NCI-H2196 (cell line): ENCODE data around the gene EMILIN2.

ENCODE experiments used
- DNase-seq: peaks from one replicate; lab custom pipeline; 2025; ENCODE audit not compliant: unreplicated experiment; lab: John Stamatoyannopoulos, UW

The EMILIN2 gene

GRCh38 chr18:2897448-2898185 lies 50.8 kb downstream of the EMILIN2 start:
- DNase-seq = no peak

DNA sequence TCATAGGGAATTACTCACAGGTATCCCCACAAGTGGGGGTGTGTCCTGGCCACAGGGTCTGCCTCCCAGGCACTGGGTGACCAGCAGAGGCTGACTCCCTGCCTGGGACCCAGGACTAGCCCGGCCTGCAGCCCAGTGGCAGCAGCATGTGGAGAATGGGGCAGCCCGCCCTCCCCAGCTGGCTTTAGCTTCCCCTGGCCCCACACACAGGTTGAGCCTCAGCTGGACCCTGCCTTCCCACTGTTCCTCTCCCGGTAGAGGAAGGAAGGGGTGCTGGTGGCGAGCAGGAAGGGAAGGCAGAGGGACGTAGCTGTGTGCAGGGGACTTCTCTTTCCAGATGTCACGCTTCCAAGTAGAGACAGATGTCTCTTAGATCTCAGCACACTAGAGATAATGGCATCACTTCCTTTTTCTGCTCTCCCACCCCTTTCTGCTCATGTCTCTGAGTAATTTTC lies 51.4 kb downstream of the EMILIN2 start:
- no peak for DNase-seq

DNA sequence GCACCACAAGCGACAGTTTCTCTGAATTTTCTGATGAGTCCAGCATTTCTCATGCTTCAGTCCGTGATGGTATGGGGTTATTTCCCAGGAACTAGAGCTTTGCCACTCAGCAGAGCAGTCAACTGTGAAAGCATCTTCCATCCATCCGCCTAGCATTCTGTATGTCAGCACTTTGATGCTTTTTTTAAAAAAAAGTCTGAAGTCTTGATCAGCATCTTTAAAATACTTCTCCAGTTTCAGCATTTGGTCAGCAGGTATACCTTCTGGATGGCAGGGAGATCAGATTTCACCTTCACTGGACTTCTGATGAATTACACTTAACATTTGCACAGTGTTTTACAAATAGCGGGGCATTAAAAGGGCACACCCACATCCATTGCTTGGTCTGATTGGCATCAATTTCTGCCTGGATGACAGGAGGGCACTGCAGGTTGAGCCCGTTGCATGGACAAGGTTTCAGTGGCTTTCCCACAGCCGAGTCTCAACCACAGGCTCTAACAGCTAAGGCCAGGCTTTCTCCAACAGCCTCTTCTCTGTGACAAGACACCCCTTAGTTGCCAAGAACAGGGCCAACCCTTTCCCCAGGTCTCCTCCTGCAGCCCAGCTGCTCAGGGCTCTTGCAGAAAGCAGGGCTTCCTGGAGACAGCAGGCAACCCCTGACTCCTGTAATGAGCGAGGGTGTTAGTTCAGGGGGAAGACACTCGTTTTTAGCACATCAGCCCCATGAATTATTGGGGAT lies 54.0 kb downstream of the EMILIN2 start:
- no peak for DNase-seq

GRCh38 chr18:2901423-2901985 lies 54.7 kb downstream of the EMILIN2 start:
- no peak for DNase-seq

DNA sequence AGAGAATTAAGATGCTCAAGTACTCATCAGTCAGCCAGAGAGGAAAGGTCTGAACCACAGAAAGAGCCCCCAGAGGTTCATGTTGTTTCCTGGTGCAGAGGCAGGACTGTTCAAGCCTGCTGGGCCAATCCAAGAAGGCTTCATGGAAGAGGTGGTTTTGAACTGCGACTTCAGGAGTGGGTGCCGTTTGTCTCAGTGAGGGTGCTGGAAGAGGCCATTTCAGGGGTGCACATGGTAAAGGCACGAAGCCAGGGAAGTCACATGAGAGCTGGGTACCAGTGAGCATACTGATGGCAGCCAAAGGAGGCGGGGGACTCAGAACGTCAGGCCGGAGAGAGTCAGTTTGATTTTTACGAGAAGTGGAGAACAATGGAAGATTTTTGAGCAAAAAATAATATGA lies 55.5 kb downstream of the EMILIN2 start:
- DNase-seq = no peak

GRCh38 chr18:2903006-2903405 lies 56.2 kb downstream of the EMILIN2 start:
- peak; percentile 51 for DNase-seq

DNA sequence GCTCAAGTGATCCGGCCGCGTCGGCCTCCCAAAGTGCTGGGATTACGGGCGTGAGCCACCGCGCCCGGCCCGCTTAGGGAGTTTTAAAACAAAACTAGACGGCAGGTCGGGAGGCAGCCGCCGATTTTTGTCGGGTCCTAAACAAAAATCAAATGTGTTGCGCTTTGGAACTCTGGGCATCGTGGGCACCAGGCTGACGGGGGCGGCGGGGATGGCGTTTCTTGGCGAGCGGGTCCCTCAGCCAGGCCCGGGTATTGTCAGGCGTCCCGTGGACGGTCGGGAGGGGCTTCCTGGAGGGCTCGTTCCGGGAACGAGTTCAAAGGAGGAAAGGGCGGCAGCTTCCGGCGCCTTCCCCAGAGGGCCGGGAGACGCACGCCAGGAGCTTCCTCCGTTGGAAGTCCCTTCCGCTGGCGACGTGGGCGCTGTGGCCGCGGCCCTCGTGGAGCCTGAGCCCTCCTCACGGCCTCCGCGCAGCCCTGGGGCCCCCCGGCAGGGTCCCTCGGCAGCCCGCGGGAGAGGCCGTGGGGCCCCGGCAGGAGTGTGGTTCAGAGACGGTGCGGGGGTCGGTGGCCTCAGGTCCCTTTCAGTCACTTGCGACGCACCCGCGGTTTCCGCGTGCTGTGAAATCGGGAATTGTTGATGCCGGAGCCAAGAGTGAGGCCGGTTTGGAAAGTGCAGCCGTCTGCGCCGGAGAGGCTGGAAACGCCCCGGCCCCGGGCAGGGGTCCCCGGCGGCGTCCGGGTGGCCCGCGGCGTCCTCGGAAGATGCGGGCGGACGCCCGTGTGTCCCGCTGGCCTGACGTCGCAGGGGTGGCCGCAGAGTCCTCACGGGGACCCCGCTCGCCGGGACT lies 59.3 kb downstream of the EMILIN2 start:
- peak; percentile 37 for DNase-seq

DNA sequence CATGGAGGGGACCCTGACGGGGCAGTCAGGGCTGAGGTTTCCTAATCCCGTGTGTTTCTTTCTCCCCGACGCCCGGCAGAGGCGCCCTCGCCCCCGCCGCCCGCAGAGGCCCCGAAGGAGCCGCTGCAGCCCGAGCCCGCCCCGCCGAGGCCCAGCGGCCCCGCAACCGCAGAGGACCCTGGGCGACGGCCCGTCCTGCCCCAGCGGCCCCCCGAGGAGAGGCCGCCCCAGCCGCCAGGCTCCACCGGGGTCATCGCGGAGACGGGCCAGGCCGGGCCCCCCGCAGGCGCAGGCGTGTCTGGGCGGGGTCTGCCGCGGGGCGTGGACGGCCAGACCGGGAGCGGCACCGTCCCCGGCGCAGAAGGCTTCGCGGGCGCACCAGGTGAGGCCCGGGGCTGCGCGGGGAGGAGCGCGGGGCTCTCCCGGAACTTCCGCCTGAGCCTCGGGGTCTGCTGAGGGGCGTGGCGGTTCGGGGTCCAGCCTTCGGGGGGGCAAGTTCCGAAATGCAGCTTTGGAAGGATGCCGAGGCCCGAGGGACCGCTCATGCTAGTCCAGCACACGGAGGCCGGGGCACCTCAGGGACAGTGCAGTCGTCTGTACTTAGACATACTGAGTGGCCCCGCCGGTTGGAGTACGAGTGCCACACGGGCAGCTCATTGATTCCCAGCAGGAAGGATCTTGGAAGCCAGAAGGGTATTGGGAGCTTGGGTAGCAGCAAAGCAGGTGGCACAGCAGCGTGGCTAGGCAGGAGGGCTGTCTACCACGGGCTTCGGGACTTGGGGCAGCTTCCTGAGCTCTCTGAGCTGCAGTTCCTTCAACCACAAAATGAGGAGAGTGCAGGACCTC lies 60.1 kb downstream of the EMILIN2 start:
- DNase-seq = no peak

DNA sequence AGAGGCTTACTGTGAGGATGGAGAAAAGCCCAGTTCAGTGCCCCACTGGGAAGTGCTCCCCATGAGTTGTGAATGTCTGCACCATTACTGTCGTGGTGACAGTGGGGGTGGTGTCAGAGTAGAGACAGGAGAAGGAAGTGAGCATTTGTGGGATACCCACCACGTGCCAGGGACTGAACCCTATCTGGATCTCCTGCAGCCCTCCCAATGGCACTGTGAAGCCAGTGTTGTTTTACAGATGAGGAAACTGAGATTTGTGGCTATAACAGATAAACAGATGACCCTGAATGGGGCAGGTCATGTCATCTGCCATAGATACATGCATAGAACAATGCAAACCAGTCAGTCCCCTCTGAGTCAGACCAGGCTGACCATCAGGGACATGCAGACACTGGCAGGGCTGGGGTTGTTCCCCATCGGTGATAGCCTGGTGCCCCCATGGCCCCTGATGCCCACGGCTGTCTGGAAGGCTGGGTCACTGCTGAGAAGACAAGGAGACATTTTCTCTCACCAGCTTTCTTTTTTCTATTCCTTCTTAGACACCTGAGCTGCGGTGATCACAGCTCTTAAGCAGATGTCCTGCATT lies 60.8 kb downstream of the EMILIN2 start:
- DNase-seq = no peak

- DNase-seq = no peak
These were observed 61.5 kb downstream of the EMILIN2 start for GRCh38 chr18:2908166-2908945.

DNA sequence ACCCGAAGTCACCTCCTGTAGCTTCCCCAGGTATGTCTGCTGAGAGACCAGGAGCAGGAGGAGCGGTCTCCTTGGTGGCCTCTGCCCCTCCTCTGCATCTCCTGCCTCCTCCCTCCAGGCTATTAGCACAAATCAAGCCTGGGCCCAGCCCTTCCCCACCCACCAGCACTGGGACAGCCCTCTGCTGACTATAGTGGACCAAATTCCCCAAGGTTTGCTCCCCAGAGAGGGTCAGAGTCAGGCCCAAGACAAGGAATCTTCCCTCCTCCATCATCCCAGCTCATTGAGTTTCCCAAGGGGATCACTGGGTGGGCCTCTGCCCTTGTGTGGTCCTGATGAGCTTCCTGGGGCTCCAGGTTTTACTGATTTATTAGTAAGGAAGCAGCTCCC lies 62.1 kb downstream of the EMILIN2 start:
- no peak for DNase-seq

- DNase-seq = no peak
These were observed 62.8 kb downstream of the EMILIN2 start for GRCh38 chr18:2909431-2910140.

DNA sequence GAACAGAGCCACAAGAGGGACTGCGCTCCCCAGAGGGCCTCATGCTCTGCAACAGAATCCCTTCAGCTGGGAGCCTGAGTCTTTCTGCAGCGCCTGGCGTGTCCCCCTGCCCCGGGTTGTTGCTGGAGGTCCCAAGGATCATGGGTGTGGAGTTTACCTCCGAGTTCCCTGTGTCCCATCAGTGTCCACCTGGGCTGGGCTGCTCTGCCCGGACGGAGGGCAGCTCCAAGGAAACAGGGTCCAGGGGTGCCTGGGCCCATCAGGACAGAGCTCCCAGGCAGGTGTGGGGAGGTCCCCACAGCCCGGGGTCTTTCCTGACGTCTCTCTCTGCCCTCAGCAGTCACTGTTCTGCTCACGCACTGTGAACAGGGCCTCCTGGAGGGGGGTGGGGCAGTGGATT lies 63.5 kb downstream of the EMILIN2 start:
- no peak for DNase-seq

- DNase-seq = no peak
These were observed 64.1 kb downstream of the EMILIN2 start for GRCh38 chr18:2910751-2911425.

- DNase-seq = no peak
These were observed 64.7 kb downstream of the EMILIN2 start for GRCh38 chr18:2911533-2911932.

GRCh38 chr18:2912357-2913299 lies 65.8 kb downstream of the EMILIN2 start:
- no peak for DNase-seq
